K562 (cell line): Measurements from ENCODE around the gene SMAD1. TPM values are rescaled to one million over a fixed set of nuclear protein-coding genes. Genes with fewer than 3 reads are reported as not detected.

Experiments used
- AFF1 ChIP-seq, 2 experiments: fragments of 450-650 bp; IDR thresholded peaks; 2 replicates each; pipeline ENCODE4 v1.6.1; 2018; ENCODE audit warnings: mild to moderate bottlenecking in 2 of 2, low read depth in 1 of 2; ENCODE audit not compliant: partially characterized antibody in 2 of 2
- ETV6 ChIP-seq, 3 experiments: fragments of 150-350 bp in 1 of 3; sonication (generic) in 1 of 3; formaldehyde crosslinking in 1 of 3; IDR thresholded peaks; 2 replicates each; pipeline versions ENCODE4 v1.6.1 to v1.8.0; 2014 to 2022; ENCODE audit warnings: borderline replicate concordance in 2 of 3, low read depth in 2 of 3, antibody characterized with exemption in 1 of 3, low read length in 1 of 3, mild to moderate bottlenecking in 1 of 3, missing genetic modification reagents in 1 of 3
- HNRNPLL ChIP-seq: fragments of 200-400 bp; formaldehyde crosslinking; IDR thresholded peaks from 2 replicates; pipeline ENCODE4 v1.6.1; 2017; ENCODE audit warnings: low read length, low read depth, mild to moderate bottlenecking; ENCODE audit not compliant: poor library complexity, severe bottlenecking
- MYNN ChIP-seq, 2 experiments: sonication (generic); formaldehyde crosslinking in 1 of 2; IDR thresholded peaks; 2 replicates each; pipeline versions ENCODE4 v1.5.0 to v1.6.1; 2016 to 2020; ENCODE audit warnings: antibody characterized with exemption in 1 of 2, missing genetic modification reagents in 1 of 2
- RBM17 ChIP-seq: fragments of 200-400 bp; formaldehyde crosslinking; IDR thresholded peaks from 2 replicates; pipeline ENCODE4 v1.6.1; 2017; ENCODE audit warnings: low read depth, mild to moderate bottlenecking, low read length, borderline replicate concordance
- SMAD2 ChIP-seq: fragments of 150-350 bp; IDR thresholded peaks from 2 replicates; pipeline ENCODE4 v1.6.1; 2014; ENCODE audit warnings: low read depth, mild to moderate bottlenecking, low read length
- STAG1 ChIP-seq: sonication (generic); formaldehyde crosslinking; IDR thresholded peaks from 2 replicates; pipeline ENCODE4 v1.5.0; 2020; ENCODE audit warnings: missing genetic modification reagents, borderline replicate concordance
- ZSCAN32 ChIP-seq: fragments of 450-650 bp; formaldehyde crosslinking; IDR thresholded peaks from 2 replicates; pipeline ENCODE4 v1.4.0; 2020; ENCODE audit warnings: mild to moderate bottlenecking, moderate library complexity
- polyA plus RNA-seq, 8 experiments: library from polyadenylated mRNA; depleted of rRNA in 4 of 8; stranded (reverse) in 5 of 8; unstranded in 3 of 8; fragments of >200 nt; fragmentation: Nextera tagmentation in 2 of 8; fragmentation: Illumina TruSeq in 1 of 8; extraction: Ambion mirVana in 2 of 8; extraction: Trizol in 1 of 8; gene quantifications; 2 replicates each; pipeline versions ENCODE4 v1.2.1 to v1.2.3, GENCODE V29; 2011 to 2014; ENCODE audit warnings: inconsistent platforms in 1 of 8, missing spikeins in 1 of 8
- total RNA-seq, 7 experiments: library from RNA; depleted of rRNA in 6 of 7; stranded (reverse); fragments of >200 nt in 6 of 7; fragmentation: Illumina TruSeq in 2 of 7; extraction: Trizol in 2 of 7; gene quantifications; 2 replicates each; pipeline versions ENCODE4 v1.2.1 to v1.2.3, GENCODE V29; 2011 to 2021; ENCODE audit warnings: low replicate concordance in 1 of 7

Gene SMAD1
- total and polyA plus RNA-seq, 9 of the 15 experiments (the other 6 are each of a cell fraction or from before 2014, with no cell fraction given) = 0.05 to 0.54 (median 0.21) TPM; not detected in 3

DNA sequence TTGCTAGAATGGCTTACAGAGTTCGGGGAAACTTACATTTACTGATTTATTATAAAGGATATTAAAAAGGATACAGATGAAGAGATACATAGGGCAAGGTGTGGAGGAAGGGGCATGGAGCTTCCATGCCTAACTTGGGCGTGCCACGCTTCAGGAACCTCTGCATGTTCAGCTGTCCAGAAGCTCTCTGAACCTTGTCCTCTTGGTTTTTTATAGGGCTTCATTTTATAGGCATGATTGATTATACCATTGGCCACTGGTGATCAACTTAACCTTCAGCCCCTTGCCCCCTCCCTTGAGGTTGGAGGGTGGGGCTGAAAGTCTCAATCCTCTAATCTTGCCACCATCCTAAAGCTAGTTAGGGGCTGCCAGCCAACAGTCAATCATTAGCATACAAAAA is 10.7 kb downstream of the SMAD1 start (continued):
- no peak for TF ChIP-seq MYNN (IDR thresholded peaks at IDR 0.05)
- TF ChIP-seq MYNN (CRISPR knock-in tag; IDR thresholded peaks at IDR 0.05) = no peak
- no peak for TF ChIP-seq AFF1 (IDR thresholded peaks at IDR 0.05; ENCODE audit: low read depth in 1 of 2, partially characterized antibody in 2 of 2)
- TF ChIP-seq RBM17 = no peak
- TF ChIP-seq ZSCAN32 = no peak
- no peak for TF ChIP-seq STAG1 (CRISPR knock-in tag)
- no peak for TF ChIP-seq ETV6 (IDR thresholded peaks at IDR 0.05; ENCODE audit: borderline replicate concordance in 1 of 2, low read depth in 2 of 2, low read length in 1 of 2)
- no peak for TF ChIP-seq ETV6 (CRISPR knock-in tag; IDR thresholded peaks at IDR 0.05; ENCODE audit: borderline replicate concordance)
- TF ChIP-seq HNRNPLL = no peak
- no peak for TF ChIP-seq SMAD2
